HEK293 (cell line): ENCODE measurements around the gene PTH2.

Source experiments
- CTCF ChIA-PET: fragments of 350-600 bp; formaldehyde crosslinking; extraction: SDS; loops from one replicate; lab custom pipeline; 2021; ENCODE audit warnings: antibody characterized with exemption; lab: Yijun Ruan, JAX
- POLR2A ChIA-PET: fragments of 300-600 bp; formaldehyde crosslinking; extraction: SDS; loops from one replicate; lab custom pipeline; 2020; ENCODE audit warnings: antibody characterized with exemption, inconsistent platforms; lab: Yijun Ruan, JAX
- H3K27ac ChIP-seq: fragments of 200-500 bp; sonication (Bioruptor generic); 2 replicates; pipeline ENCODE4 v1.5.1; 2014; ENCODE audit warnings: low read depth, low read length, control low read depth, inconsistent platforms; ENCODE audit errors: extremely low read depth
- H3K36me3 ChIP-seq, 2 experiments: fragments of 200-500 bp in 1 of 2; sonication (Bioruptor generic) in 1 of 2; 1 replicate in 1 of 2; 2 replicates in 1 of 2; pipeline ENCODE4 v1.5.1; 2014 to 2017; ENCODE audit warnings: inconsistent platforms in 2 of 2, low read length in 2 of 2; ENCODE audit not compliant: control insufficient read depth in 2 of 2, insufficient read depth in 1 of 2
- H3K4me1 ChIP-seq: fragments of 200-500 bp; sonication (Bioruptor generic); 2 replicates; pipeline ENCODE4 v1.5.1; 2014; ENCODE audit warnings: mild to moderate bottlenecking, low read length, inconsistent platforms; ENCODE audit not compliant: control insufficient read depth, insufficient read depth
- H3K4me3 ChIP-seq: 2 replicates; pipeline ENCODE4 v1.5.1; 2011; ENCODE audit warnings: low read depth, mild to moderate bottlenecking, control low read depth, low read length, moderate library complexity
- H3K9me3 ChIP-seq: fragments of 200-500 bp; sonication (Bioruptor generic); 2 replicates; pipeline ENCODE4 v1.5.1; 2014; ENCODE audit warnings: low read depth, low read length, inconsistent platforms; ENCODE audit not compliant: control insufficient read depth, insufficient read depth
- FEZF1 ChIP-seq: fragments of 450-650 bp; formaldehyde crosslinking; IDR thresholded peaks from 2 replicates; pipeline ENCODE4 v1.5.1; 2016; ENCODE audit warnings: missing biosample characterization, missing genetic modification characterization
- HOXA7 ChIP-seq: sonication (generic); formaldehyde crosslinking; IDR thresholded peaks from 2 replicates; pipeline ENCODE4 v1.8.1; 2022; ENCODE audit warnings: missing genetic modification reagents, borderline replicate concordance
- HOXC10 ChIP-seq: sonication (generic); formaldehyde crosslinking; IDR thresholded peaks from 2 replicates; pipeline ENCODE4 v1.8.1; 2023; ENCODE audit warnings: mild to moderate bottlenecking, missing genetic modification reagents
- KLF16 ChIP-seq: fragments of 450-650 bp; formaldehyde crosslinking; IDR thresholded peaks from 2 replicates; pipeline ENCODE4 v1.5.1; 2017; ENCODE audit warnings: missing biosample characterization, missing genetic modification characterization
- ZBTB1 ChIP-seq: fragments of 450-650 bp; formaldehyde crosslinking; IDR thresholded peaks from 2 replicates; pipeline ENCODE4 v1.5.1; 2016; ENCODE audit warnings: missing biosample characterization, missing genetic modification characterization
- ZBTB20 ChIP-seq: fragments of 450-650 bp; formaldehyde crosslinking; IDR thresholded peaks from 2 replicates; pipeline ENCODE4 v1.5.1; 2016; ENCODE audit warnings: missing biosample characterization, missing genetic modification characterization
- ZBTB21 ChIP-seq: fragments of 450-650 bp; formaldehyde crosslinking; IDR thresholded peaks from 2 replicates; pipeline ENCODE4 v1.5.1; 2017; ENCODE audit warnings: missing biosample characterization, missing genetic modification characterization
- ZEB2 ChIP-seq: fragments of 450-650 bp; formaldehyde crosslinking; IDR thresholded peaks from 2 replicates; pipeline ENCODE4 v1.5.1; 2016; ENCODE audit warnings: missing biosample characterization, missing genetic modification characterization
- ZNF114 ChIP-seq: fragments of 450-650 bp; formaldehyde crosslinking; IDR thresholded peaks from 2 replicates; pipeline ENCODE4 v1.5.0; 2017; ENCODE audit warnings: missing biosample characterization, missing genetic modification characterization
- ZNF138 ChIP-seq: fragments of 450-650 bp; formaldehyde crosslinking; IDR thresholded peaks from 2 replicates; pipeline ENCODE4 v1.5.1; 2016; ENCODE audit warnings: missing biosample characterization, missing genetic modification characterization, borderline replicate concordance
- ZNF155 ChIP-seq: fragments of 450-650 bp; formaldehyde crosslinking; IDR thresholded peaks from 2 replicates; pipeline ENCODE4 v1.5.1; 2016; ENCODE audit warnings: missing biosample characterization, missing genetic modification characterization
- ZNF266 ChIP-seq: fragments of 450-650 bp; formaldehyde crosslinking; IDR thresholded peaks from 2 replicates; pipeline ENCODE4 v1.5.1; 2016; ENCODE audit warnings: missing biosample characterization, missing genetic modification characterization, low read depth
- ZNF37A ChIP-seq: fragments of 450-650 bp; IDR thresholded peaks from 2 replicates; pipeline ENCODE4 v1.5.1; 2018; ENCODE audit warnings: missing biosample characterization, missing genetic modification characterization
- ZNF394 ChIP-seq: fragments of 450-650 bp; formaldehyde crosslinking; IDR thresholded peaks from 2 replicates; pipeline ENCODE4 v1.5.1; 2016; ENCODE audit warnings: missing biosample characterization, missing genetic modification characterization, mild to moderate bottlenecking, moderate library complexity, borderline replicate concordance
- ZNF521 ChIP-seq: fragments of 450-650 bp; formaldehyde crosslinking; IDR thresholded peaks from 2 replicates; pipeline ENCODE4 v1.5.1; 2017; ENCODE audit warnings: missing biosample characterization, mild to moderate bottlenecking, missing genetic modification characterization
- ZNF548 ChIP-seq: fragments of 450-650 bp; formaldehyde crosslinking; IDR thresholded peaks from 2 replicates; pipeline ENCODE4 v1.5.1; 2016; ENCODE audit warnings: missing biosample characterization, missing genetic modification characterization
- ZNF785 ChIP-seq: fragments of 450-650 bp; formaldehyde crosslinking; IDR thresholded peaks from 2 replicates; pipeline ENCODE4 v1.5.1; 2016; ENCODE audit warnings: missing biosample characterization, missing genetic modification characterization
- ZNF830 ChIP-seq: fragments of 450-650 bp; IDR thresholded peaks from 2 replicates; pipeline ENCODE4 v1.5.0; 2018; ENCODE audit warnings: missing biosample characterization, missing genetic modification characterization, low read depth, mild to moderate bottlenecking, moderate library complexity
- ZSCAN16 ChIP-seq: fragments of 450-650 bp; formaldehyde crosslinking; IDR thresholded peaks from 2 replicates; pipeline ENCODE4 v1.5.1; 2016; ENCODE audit warnings: missing biosample characterization, missing genetic modification characterization
- TF ChIP-seq, protein P1 (sequence below): fragments of 450-650 bp; formaldehyde crosslinking; IDR thresholded peaks from 2 replicates; pipeline ENCODE4 v1.5.1; 2017; ENCODE audit warnings: missing biosample characterization, mild to moderate bottlenecking, missing genetic modification characterization, moderate library complexity
- TF ChIP-seq, protein P2 (sequence below): fragments of 450-650 bp; formaldehyde crosslinking; IDR thresholded peaks from 2 replicates; pipeline ENCODE4 v1.5.0; 2017; ENCODE audit warnings: missing biosample characterization, missing genetic modification characterization, borderline replicate concordance
- TF ChIP-seq, protein P3 (sequence below): fragments of 450-650 bp; formaldehyde crosslinking; IDR thresholded peaks from 2 replicates; pipeline ENCODE4 v1.5.1; 2016; ENCODE audit warnings: missing biosample characterization, missing genetic modification characterization
- TF ChIP-seq, protein P4 (sequence below): fragments of 450-650 bp; formaldehyde crosslinking; IDR thresholded peaks from 2 replicates; pipeline ENCODE4 v1.5.1; 2016; ENCODE audit warnings: missing biosample characterization, missing genetic modification characterization
- TF ChIP-seq, protein P5 (sequence below): fragments of 450-650 bp; formaldehyde crosslinking; IDR thresholded peaks from 2 replicates; pipeline ENCODE4 v1.5.1; 2016; ENCODE audit warnings: missing biosample characterization, missing genetic modification characterization

PTH2 gene

DNA sequence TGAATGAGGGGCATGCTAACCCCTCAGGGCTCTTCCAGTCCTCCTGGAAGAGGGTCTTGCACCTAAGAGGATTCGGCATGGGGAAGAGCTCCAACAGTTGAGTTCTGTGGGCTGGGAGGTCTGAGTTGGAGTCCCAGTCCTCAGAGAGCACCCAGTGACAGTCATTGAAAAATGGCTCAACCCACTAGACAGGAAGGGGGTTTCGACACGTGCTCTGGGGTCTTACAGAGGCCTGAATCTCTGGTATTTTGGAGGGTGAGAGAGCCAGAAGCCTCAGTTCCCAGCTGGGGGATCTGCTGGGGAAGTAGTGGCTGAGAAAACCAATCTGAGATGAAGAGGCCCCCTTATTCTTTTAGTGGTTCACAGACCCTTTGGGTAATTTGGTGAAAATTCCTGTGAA is 9.0 kb downstream of the PTH2 start:
- no peaks in the 10 kb centered on the region for H3K36me3 ChIP-seq
- H3K9me3 ChIP-seq, result no peaks in the 10 kb centered on the region
- TF ChIP-seq ZNF830 (tag by site-specific recombination), result no peak
- TF ChIP-seq ZNF394, result no peak
- TF ChIP-seq ZNF548 (tag by site-specific recombination), result no peak
- TF ChIP-seq ZNF521 (tag by site-specific recombination), result no peak
- TF ChIP-seq HOXC10 (CRISPR knock-in tag), result no peak
- no peak for TF ChIP-seq FEZF1 (tag by site-specific recombination)
- TF ChIP-seq, protein P1, sequence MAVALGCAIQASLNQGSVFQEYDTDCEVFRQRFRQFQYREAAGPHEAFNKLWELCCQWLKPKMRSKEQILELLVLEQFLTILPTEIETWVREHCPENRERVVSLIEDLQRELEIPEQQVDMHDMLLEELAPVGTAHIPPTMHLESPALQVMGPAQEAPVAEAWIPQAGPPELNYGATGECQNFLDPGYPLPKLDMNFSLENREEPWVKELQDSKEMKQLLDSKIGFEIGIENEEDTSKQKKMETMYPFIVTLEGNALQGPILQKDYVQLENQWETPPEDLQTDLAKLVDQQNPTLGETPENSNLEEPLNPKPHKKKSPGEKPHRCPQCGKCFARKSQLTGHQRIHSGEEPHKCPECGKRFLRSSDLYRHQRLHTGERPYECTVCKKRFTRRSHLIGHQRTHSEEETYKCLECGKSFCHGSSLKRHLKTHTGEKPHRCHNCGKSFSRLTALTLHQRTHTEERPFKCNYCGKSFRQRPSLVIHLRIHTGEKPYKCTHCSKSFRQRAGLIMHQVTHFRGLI, result no peak
- no peak for TF ChIP-seq ZBTB21
- no peak for TF ChIP-seq HOXA7
- TF ChIP-seq ZNF266 (tag by site-specific recombination), result no peak
- TF ChIP-seq, all 188 proteins: peak for 0
- Histone ChIP-seq H3K4me3 (no peak overlapping the region), H3K4me1 (no peaks in the 10 kb centered on the region), H3K27ac (no peak overlapping the region)
- POLR2A ChIA-PET, result no interaction called here
- CTCF ChIA-PET, result interaction anchor here (1.9 to 6.9 kb wide), 2 partner anchors 6 to 22 kb away, joined by 12 to 28 read pairs; no protein-coding TSS in a partner anchor

DNA sequence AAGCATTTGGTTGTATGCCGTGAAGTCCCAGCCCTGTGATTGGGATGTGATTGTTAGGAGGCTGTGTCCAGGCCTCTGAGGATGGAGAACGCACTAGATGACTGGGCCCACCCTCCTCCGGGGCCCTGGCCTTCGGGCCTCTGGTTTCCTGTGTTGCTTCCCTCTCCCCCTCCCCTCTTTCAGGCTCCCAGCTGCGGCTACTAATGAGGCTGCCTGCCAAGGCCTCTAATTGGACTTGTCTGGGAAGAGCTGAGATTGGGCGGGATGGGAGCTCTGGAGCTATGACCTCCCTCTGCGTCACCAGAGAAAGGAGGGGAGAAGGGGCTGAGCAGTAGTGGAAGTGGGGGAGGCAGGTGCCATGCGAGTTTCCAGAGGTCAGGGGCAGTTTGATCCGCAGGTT is 9.9 kb downstream of the PTH2 start:
- ChIA-PET CTCF (interaction anchor here (0.7 to 6.9 kb wide), 6 partner anchors 7 to 113 kb away, joined by 3 to 28 read pairs (median 4); partner anchors contain the start of gene FLT3LG), POLR2A (no interaction called here)
- no peak overlapping the region for H3K27ac ChIP-seq
- H3K36me3 ChIP-seq, result no peaks in the 10 kb centered on the region
- H3K4me3 ChIP-seq, result no peak overlapping the region
- H3K9me3 ChIP-seq, result no peaks in the 10 kb centered on the region
- no peaks in the 10 kb centered on the region for H3K4me1 ChIP-seq
- TF ChIP-seq, protein P2, sequence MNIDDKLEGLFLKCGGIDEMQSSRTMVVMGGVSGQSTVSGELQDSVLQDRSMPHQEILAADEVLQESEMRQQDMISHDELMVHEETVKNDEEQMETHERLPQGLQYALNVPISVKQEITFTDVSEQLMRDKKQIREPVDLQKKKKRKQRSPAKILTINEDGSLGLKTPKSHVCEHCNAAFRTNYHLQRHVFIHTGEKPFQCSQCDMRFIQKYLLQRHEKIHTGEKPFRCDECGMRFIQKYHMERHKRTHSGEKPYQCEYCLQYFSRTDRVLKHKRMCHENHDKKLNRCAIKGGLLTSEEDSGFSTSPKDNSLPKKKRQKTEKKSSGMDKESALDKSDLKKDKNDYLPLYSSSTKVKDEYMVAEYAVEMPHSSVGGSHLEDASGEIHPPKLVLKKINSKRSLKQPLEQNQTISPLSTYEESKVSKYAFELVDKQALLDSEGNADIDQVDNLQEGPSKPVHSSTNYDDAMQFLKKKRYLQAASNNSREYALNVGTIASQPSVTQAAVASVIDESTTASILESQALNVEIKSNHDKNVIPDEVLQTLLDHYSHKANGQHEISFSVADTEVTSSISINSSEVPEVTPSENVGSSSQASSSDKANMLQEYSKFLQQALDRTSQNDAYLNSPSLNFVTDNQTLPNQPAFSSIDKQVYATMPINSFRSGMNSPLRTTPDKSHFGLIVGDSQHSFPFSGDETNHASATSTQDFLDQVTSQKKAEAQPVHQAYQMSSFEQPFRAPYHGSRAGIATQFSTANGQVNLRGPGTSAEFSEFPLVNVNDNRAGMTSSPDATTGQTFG (tag by site-specific recombination), result no peak
- TF ChIP-seq ZNF114 (tag by site-specific recombination) (no peak), ZBTB20 (no peak), ZNF138 (tag by site-specific recombination) (no peak), ZBTB1 (tag by site-specific recombination) (no peak), ZNF785 (tag by site-specific recombination) (no peak), ZNF37A (tag by site-specific recombination) (no peak), KLF16 (tag by site-specific recombination) (no peak), ZNF155 (tag by site-specific recombination) (no peak), ZSCAN16 (tag by site-specific recombination) (no peak), ZEB2 (tag by site-specific recombination) (no peak)
- TF ChIP-seq, protein P3, sequence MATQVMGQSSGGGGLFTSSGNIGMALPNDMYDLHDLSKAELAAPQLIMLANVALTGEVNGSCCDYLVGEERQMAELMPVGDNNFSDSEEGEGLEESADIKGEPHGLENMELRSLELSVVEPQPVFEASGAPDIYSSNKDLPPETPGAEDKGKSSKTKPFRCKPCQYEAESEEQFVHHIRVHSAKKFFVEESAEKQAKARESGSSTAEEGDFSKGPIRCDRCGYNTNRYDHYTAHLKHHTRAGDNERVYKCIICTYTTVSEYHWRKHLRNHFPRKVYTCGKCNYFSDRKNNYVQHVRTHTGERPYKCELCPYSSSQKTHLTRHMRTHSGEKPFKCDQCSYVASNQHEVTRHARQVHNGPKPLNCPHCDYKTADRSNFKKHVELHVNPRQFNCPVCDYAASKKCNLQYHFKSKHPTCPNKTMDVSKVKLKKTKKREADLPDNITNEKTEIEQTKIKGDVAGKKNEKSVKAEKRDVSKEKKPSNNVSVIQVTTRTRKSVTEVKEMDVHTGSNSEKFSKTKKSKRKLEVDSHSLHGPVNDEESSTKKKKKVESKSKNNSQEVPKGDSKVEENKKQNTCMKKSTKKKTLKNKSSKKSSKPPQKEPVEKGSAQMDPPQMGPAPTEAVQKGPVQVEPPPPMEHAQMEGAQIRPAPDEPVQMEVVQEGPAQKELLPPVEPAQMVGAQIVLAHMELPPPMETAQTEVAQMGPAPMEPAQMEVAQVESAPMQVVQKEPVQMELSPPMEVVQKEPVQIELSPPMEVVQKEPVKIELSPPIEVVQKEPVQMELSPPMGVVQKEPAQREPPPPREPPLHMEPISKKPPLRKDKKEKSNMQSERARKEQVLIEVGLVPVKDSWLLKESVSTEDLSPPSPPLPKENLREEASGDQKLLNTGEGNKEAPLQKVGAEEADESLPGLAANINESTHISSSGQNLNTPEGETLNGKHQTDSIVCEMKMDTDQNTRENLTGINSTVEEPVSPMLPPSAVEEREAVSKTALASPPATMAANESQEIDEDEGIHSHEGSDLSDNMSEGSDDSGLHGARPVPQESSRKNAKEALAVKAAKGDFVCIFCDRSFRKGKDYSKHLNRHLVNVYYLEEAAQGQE, result no peak
- TF ChIP-seq, protein P4, sequence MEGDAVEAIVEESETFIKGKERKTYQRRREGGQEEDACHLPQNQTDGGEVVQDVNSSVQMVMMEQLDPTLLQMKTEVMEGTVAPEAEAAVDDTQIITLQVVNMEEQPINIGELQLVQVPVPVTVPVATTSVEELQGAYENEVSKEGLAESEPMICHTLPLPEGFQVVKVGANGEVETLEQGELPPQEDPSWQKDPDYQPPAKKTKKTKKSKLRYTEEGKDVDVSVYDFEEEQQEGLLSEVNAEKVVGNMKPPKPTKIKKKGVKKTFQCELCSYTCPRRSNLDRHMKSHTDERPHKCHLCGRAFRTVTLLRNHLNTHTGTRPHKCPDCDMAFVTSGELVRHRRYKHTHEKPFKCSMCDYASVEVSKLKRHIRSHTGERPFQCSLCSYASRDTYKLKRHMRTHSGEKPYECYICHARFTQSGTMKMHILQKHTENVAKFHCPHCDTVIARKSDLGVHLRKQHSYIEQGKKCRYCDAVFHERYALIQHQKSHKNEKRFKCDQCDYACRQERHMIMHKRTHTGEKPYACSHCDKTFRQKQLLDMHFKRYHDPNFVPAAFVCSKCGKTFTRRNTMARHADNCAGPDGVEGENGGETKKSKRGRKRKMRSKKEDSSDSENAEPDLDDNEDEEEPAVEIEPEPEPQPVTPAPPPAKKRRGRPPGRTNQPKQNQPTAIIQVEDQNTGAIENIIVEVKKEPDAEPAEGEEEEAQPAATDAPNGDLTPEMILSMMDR (tag by site-specific recombination), result no peak
- TF ChIP-seq, protein P5, sequence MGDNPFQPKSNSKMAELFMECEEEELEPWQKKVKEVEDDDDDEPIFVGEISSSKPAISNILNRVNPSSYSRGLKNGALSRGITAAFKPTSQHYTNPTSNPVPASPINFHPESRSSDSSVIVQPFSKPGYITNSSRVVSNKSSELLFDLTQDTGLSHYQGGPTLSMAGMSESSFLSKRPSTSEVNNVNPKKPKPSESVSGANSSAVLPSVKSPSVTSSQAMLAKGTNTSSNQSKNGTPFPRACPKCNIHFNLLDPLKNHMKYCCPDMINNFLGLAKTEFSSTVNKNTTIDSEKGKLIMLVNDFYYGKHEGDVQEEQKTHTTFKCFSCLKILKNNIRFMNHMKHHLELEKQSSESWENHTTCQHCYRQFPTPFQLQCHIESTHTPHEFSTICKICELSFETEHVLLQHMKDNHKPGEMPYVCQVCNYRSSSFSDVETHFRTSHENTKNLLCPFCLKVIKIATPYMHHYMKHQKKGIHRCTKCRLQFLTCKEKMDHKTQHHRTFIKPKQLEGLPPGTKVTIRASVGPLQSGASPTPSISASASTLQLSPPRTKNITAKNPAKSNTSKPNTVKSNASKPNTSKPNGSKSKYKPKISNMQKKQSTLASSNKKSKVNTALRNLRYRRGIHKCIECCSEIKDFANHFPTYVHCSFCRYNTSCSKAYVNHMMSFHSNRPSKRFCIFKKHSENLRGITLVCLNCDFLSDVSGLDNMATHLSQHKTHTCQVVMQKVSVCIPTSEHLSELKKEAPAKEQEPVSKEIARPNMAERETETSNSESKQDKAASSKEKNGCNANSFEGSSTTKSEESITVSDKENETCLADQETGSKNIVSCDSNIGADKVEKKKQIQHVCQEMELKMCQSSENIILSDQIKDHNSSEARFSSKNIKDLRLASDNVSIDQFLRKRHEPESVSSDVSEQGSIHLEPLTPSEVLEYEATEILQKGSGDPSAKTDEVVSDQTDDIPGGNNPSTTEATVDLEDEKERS (tag by site-specific recombination), result no peak
